ENCODE data around the gene KRTAP10-5.
"Not testable (repeated sequence)": the region's sequence is repeated elsewhere in the genome, so short reads cannot be mapped to it uniquely, and the experiment has no call there.

The KRTAP10-5 gene

GRCh38 chr21:44580231-44580821, at the start of gene KRTAP10-5:
KRTAP10-5 (minus strand) TSS chr21:44580604; CDS start chr21:44580578, 26 bp downstream.
- not testable (repeated sequence) for DNase-seq

GRCh38 chr21:44628707-44629391, 48.4 kb upstream of the KRTAP10-5 start:
- DNase-seq = no peak

- not testable (repeated sequence) for DNase-seq
These were observed 47.4 kb upstream of the KRTAP10-5 start for GRCh38 chr21:44627831-44628233.

GRCh38 chr21:44627181-44627822, 46.9 kb upstream of the KRTAP10-5 start:
- DNase-seq = not testable (repeated sequence)

GRCh38 chr21:44626673-44627143, 46.3 kb upstream of the KRTAP10-5 start, which contains the start of gene KRTAP10-9:
KRTAP10-9 (plus strand) TSS chr21:44627093; CDS start chr21:44627172, 79 bp downstream.
- no peak for DNase-seq

- no peak for DNase-seq
These were observed 45.9 kb upstream of the KRTAP10-5 start for GRCh38 chr21:44626262-44626661.

GRCh38 chr21:44625756-44626155, 45.4 kb upstream of the KRTAP10-5 start:
- DNase-seq = no peak

- DNase-seq = no peak
These were observed 43.2 kb upstream of the KRTAP10-5 start for GRCh38 chr21:44623575-44623974.

GRCh38 chr21:44619886-44620285, 39.5 kb upstream of the KRTAP10-5 start:
- DNase-seq = no peak

GRCh38 chr21:44618909-44619308, 38.5 kb upstream of the KRTAP10-5 start:
- DNase-seq = no peak

- DNase-seq = no peak
These were observed 38.1 kb upstream of the KRTAP10-5 start for GRCh38 chr21:44618504-44618903.

GRCh38 chr21:44617071-44617501, 36.7 kb upstream of the KRTAP10-5 start:
- DNase-seq = peak; percentile 51

GRCh38 chr21:44616591-44616926, 36.2 kb upstream of the KRTAP10-5 start:
- no peak for DNase-seq

GRCh38 chr21:44615911-44616590, 35.6 kb upstream of the KRTAP10-5 start:
- peak; percentile 67 for DNase-seq

GRCh38 chr21:44615466-44615865, 35.1 kb upstream of the KRTAP10-5 start:
- DNase-seq = no peak

- no peak for DNase-seq
These were observed 34.6 kb upstream of the KRTAP10-5 start for GRCh38 chr21:44614961-44615391.

- DNase-seq = no peak
These were observed 33.8 kb upstream of the KRTAP10-5 start for GRCh38 chr21:44614161-44614631.

GRCh38 chr21:44613386-44614155, 33.2 kb upstream of the KRTAP10-5 start:
- no peak for DNase-seq

- no peak for DNase-seq
These were observed 32.3 kb upstream of the KRTAP10-5 start for GRCh38 chr21:44612669-44613229.

GRCh38 chr21:44612029-44612486, 31.7 kb upstream of the KRTAP10-5 start, which contains the start of gene KRTAP10-8:
KRTAP10-8 (plus strand) TSS chr21:44612079; CDS start chr21:44612101, 22 bp downstream.
- DNase-seq = no peak

GRCh38 chr21:44611551-44611950, 31.1 kb upstream of the KRTAP10-5 start:
- DNase-seq = no peak

All from NCI-H524 treated with DMSO at 0.1 percent for 48 hours (cell line).